Neural crest cell (in vitro differentiated cells): ENCODE results near the gene ZNF473. TPM values are rescaled to one million over a fixed set of nuclear protein-coding genes. Genes with fewer than 3 reads are reported as not detected.

Experiments used
- DNase-seq: peaks from one replicate; pipeline ENCODE4 v3.0.0; 2021; ENCODE audit warnings: low read depth, mixed read lengths, low spot score
- H3K27ac Mint-ChIP-seq: one replicate; pipeline ENCODE4 v1.8.0; 2021; ENCODE audit warnings: mild to moderate bottlenecking, mixed read lengths; ENCODE audit not compliant: unreplicated experiment
- H3K27me3 Mint-ChIP-seq: 2 replicates; pipeline ENCODE4 v1.8.0; 2021; ENCODE audit warnings: low read depth, mild to moderate bottlenecking, mixed read lengths
- H3K36me3 Mint-ChIP-seq: 2 replicates; pipeline ENCODE4 v1.8.0; 2021; ENCODE audit warnings: low read depth, mild to moderate bottlenecking, mixed read lengths
- H3K4me1 Mint-ChIP-seq: 2 replicates; pipeline ENCODE4 v1.8.0; 2021; ENCODE audit warnings: mixed read lengths
- H3K4me3 Mint-ChIP-seq: one replicate; pipeline ENCODE4 v1.8.0; 2021; ENCODE audit warnings: mild to moderate bottlenecking, mixed read lengths
- H3K9me3 Mint-ChIP-seq: 2 replicates; pipeline ENCODE4 v1.8.0; 2021; ENCODE audit warnings: mixed read lengths
- total RNA-seq: library from RNA; stranded (reverse); gene quantifications from 2 replicates; pipeline ENCODE4 v1.2.1, GENCODE V29; 2021
- TF ChIP-seq, protein P1 (sequence below): fragments of 200-600 bp; sonication (generic); conservative IDR thresholded peaks from 2 replicates; pipeline ENCODE4 v1.5.0; 2021; ENCODE audit warnings: antibody characterized with exemption, mild to moderate bottlenecking

The ZNF473 gene
- total RNA-seq, 1 donor from 2014 or later, result 23.3 TPM

DNA sequence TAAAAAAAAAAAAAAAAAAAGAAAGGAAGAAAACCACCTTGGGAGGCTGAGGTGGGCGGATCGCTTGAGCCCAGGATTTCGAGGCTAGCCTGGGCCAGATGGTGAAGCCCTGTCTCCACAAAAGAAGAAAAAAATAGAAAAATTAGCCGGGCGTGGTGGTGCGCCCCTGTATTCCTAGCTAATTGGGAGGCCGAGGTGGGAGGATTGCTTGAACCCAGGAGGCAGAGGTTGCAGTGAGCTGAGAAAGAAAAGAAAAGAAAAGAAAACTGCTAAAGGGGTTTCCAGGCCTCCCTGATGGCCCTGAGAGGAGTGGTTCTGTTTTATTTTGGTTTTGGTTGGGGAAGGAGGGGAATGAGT, 723 bp downstream of the ZNF473 start:
- TF ChIP-seq, protein P1, sequence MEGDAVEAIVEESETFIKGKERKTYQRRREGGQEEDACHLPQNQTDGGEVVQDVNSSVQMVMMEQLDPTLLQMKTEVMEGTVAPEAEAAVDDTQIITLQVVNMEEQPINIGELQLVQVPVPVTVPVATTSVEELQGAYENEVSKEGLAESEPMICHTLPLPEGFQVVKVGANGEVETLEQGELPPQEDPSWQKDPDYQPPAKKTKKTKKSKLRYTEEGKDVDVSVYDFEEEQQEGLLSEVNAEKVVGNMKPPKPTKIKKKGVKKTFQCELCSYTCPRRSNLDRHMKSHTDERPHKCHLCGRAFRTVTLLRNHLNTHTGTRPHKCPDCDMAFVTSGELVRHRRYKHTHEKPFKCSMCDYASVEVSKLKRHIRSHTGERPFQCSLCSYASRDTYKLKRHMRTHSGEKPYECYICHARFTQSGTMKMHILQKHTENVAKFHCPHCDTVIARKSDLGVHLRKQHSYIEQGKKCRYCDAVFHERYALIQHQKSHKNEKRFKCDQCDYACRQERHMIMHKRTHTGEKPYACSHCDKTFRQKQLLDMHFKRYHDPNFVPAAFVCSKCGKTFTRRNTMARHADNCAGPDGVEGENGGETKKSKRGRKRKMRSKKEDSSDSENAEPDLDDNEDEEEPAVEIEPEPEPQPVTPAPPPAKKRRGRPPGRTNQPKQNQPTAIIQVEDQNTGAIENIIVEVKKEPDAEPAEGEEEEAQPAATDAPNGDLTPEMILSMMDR, result no peak
- H3K27me3 Mint-ChIP-seq, result no peaks in the 10 kb centered on the region
- peak overlapping the region; percentile 27 for H3K27ac Mint-ChIP-seq
- H3K4me3 Mint-ChIP-seq, result peak overlapping the region; percentile 98
- DNase-seq, result no peak
- H3K4me1 Mint-ChIP-seq, result peaks cover 33% of the 10 kb centered on the region
- H3K36me3 Mint-ChIP-seq, result peaks cover 10% of the 10 kb centered on the region
- H3K9me3 Mint-ChIP-seq, result peaks cover 2% of the 10 kb centered on the region

- Mint-ChIP-seq H3K9me3 (peaks cover 2% of the 10 kb centered on the region), H3K4me1 (peaks cover 23% of the 10 kb centered on the region), H3K36me3 (peaks cover 41% of the 10 kb centered on the region), H3K4me3 (no peak overlapping the region), H3K27me3 (no peaks in the 10 kb centered on the region), H3K27ac (no peak overlapping the region)
- no peak for DNase-seq
- TF ChIP-seq, protein P1, result no peak
Measured at GRCh38 chr19:50030225-50030624, 4.4 kb downstream of the ZNF473 start.

- Mint-ChIP-seq H3K27ac (no peak overlapping the region), H3K36me3 (peaks cover 43% of the 10 kb centered on the region), H3K9me3 (peaks cover under 1% of the 10 kb centered on the region), H3K27me3 (no peaks in the 10 kb centered on the region), H3K4me3 (peak overlapping the region; percentile 8), H3K4me1 (peaks cover 16% of the 10 kb centered on the region)
- DNase-seq, result no peak
- TF ChIP-seq, protein P1, result no peak
Measured at GRCh38 chr19:50030937-50031336, 5.1 kb downstream of the ZNF473 start.

DNA sequence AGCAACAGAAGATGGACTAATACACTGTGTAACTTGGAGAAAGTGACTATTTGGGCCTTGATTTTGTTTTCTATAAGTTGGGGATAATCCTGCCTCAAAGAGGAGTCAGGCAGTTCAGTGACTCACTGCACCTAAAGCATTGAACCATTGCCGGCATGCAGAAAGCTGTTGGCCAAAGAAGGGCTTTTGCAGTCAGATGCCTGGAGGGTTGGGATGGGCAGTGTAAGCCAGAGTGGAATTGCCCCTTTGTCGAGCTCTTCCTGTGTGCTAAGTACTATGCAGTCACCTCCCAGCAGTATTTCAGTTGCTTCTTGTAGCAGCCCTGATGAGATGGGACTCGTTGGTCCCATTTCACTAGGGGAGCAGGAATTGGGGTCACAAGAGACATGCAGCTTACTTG, 11.1 kb downstream of the ZNF473 start:
- H3K27ac Mint-ChIP-seq, result no peak overlapping the region
- no peaks in the 10 kb centered on the region for H3K9me3 Mint-ChIP-seq
- H3K27me3 Mint-ChIP-seq, result no peaks in the 10 kb centered on the region
- no peak overlapping the region for H3K4me3 Mint-ChIP-seq
- DNase-seq, result no peak
- H3K36me3 Mint-ChIP-seq, result peaks cover 60% of the 10 kb centered on the region
- TF ChIP-seq, protein P1, result no peak
- no peaks in the 10 kb centered on the region for H3K4me1 Mint-ChIP-seq

- Mint-ChIP-seq H3K4me3 (no peak overlapping the region), H3K27me3 (no peaks in the 10 kb centered on the region), H3K9me3 (peaks cover 20% of the 10 kb centered on the region), H3K4me1 (no peaks in the 10 kb centered on the region), H3K27ac (no peak overlapping the region), H3K36me3 (peaks cover 64% of the 10 kb centered on the region)
- TF ChIP-seq, protein P1, result no peak
- no peak for DNase-seq
Measured at GRCh38 chr19:50039968-50040367, 14.2 kb downstream of the ZNF473 start.

DNA sequence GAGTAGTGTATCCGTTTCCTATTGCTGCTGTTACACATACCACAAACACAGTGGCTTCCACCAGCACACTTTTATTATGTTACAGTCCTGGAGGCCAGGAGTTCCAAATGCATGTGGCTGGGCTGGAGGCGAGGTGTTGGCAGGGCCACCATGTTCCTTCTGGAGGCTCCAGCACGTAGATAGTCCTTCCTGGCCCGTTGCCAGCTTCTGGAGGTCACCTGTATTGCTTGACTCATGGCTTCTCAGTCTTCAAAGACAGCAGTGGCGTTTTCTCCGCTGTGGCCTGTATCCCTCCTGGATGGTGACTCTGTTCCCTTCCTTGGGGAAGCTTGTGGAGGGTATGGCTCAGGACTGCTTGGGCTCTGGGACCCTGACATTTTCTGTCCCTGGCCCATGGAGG, 15.2 kb downstream of the ZNF473 start:
- Mint-ChIP-seq H3K27ac (no peak overlapping the region), H3K4me3 (no peak overlapping the region), H3K9me3 (peaks cover 29% of the 10 kb centered on the region), H3K27me3 (no peaks in the 10 kb centered on the region), H3K4me1 (no peaks in the 10 kb centered on the region), H3K36me3 (peaks cover 69% of the 10 kb centered on the region)
- TF ChIP-seq, protein P1, result no peak
- DNase-seq, result no peak
